Measurements from ENCODE around the gene FAS.
"Not testable (repeated sequence)": the region's sequence is repeated elsewhere in the genome, so short reads cannot be mapped to it uniquely, and the experiment has no call there.

The FAS gene

DNA sequence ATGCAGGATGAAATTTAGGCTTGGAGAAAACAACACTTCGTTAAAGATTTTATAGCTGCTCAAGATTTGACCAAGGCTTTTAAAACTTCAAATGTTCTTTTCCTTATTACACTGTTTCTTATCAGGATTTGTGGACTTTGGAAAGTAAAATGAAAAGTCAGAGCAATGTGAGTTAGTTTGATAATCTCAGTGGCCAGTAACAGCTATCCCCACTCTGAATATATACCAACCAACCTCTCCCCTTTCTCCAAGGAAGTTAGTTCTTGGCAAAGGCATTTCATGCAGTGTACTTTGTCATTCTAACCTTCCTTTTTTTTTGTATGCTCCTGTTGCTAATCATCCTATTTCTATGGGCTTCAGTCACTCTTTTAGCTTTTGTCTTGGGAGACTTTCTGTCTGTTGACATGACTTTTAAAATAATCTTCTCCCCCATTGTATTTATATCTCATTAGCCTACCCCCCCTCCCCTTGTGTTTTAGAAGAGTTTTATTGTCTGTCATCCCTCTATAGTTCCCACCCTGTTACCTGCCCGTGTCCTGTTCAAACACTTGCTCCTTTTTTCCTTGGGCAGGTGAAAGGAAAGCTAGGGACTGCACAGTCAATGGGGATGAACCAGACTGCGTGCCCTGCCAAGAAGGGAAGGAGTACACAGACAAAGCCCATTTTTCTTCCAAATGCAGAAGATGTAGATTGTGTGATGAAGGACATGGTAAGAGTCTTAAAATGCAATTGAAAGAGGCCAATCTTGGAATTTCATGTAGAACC lies 16.7 kb downstream of the FAS start:
- TF ChIP-seq, protein P1, sequence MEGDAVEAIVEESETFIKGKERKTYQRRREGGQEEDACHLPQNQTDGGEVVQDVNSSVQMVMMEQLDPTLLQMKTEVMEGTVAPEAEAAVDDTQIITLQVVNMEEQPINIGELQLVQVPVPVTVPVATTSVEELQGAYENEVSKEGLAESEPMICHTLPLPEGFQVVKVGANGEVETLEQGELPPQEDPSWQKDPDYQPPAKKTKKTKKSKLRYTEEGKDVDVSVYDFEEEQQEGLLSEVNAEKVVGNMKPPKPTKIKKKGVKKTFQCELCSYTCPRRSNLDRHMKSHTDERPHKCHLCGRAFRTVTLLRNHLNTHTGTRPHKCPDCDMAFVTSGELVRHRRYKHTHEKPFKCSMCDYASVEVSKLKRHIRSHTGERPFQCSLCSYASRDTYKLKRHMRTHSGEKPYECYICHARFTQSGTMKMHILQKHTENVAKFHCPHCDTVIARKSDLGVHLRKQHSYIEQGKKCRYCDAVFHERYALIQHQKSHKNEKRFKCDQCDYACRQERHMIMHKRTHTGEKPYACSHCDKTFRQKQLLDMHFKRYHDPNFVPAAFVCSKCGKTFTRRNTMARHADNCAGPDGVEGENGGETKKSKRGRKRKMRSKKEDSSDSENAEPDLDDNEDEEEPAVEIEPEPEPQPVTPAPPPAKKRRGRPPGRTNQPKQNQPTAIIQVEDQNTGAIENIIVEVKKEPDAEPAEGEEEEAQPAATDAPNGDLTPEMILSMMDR (IDR thresholded peaks at IDR 0.05; ENCODE audit: control insufficient read depth, extremely low read depth, insufficient read depth): no peak
- DNase-seq (ENCODE audit: low read depth): no peak

DNA sequence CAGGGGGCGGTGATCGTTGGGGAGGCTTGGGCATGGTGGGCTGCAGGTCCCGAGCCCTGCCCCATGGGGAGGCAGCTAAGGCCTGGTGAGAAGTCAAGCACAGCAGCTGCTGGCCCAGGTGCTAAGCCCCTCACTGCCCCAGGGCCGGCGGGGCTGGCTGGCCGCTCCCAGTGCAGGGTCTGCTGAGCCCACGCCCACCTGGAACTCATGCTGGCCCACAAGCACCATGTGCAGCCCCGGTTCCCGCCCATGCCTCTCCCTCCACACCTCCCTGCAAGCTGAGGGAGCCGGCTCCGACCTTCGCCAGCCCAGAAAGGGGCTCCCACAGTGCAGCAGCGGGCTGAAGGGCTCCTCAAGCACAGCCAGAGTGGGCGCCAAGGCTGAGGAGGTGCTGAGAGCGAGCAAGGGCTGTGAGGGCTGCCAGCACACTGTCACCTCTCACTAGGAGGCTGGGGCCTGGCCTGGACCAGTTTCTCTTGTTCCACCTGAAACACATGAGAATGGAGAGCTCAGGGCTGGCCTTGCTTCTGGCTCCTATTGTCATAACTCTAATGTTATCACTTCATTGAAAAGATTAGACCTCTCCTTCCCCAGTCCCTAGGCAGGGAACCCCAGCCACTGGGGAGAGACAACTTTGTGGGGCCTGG lies 28.2 kb downstream of the FAS start:
- H3K4me3 ChIP-seq (ENCODE audit: low read depth, low read length); DNase-seq (ENCODE audit: low read depth): not testable (repeated sequence)

More for the DNA sequence above, 16.7 kb downstream of the FAS start:
- no peak overlapping the region for H3K4me3 ChIP-seq (ENCODE audit: low read depth, low read length)

DNA sequence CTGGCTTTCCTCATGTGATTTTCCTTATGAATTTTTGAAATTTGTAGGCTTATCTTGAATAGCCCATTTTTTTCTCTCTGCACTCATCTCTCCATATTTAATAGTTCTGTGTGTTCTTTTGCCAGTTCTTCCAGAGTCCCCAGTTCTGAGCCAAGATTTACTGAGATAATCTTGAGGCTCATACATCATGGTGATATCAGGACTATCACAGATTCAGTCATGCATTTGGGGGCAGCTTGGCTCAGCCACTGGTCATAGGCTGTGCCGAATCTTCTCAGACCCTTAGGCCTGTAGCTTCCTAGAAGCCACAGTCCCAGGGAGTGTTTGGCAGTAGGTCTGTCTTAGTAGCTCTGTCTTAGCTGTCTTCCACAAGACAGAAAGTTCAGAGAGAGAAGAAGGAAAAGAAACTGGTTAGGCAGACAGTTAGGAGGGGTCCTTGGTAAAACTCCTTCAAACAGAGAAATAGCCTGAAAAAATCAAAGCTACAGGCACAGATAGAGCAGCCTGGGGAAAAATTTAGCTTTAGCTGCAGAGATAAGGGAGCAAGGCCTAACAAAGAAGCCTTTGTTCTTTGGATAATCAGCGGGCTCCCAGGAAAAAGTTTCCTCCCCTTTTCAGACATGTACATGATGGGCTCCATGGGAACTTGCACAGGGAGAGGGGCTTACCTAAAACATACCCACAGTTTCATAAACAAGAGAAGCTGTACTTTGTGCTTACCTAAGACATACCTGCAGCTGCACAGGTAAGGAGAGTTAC lies 29.1 kb downstream of the FAS start:
- H3K4me3 ChIP-seq (ENCODE audit: low read depth, low read length): no peak overlapping the region
- TF ChIP-seq, protein P1 (IDR thresholded peaks at IDR 0.05; ENCODE audit: control insufficient read depth, extremely low read depth, insufficient read depth): no peak
- no peak for DNase-seq (ENCODE audit: low read depth)

DNA sequence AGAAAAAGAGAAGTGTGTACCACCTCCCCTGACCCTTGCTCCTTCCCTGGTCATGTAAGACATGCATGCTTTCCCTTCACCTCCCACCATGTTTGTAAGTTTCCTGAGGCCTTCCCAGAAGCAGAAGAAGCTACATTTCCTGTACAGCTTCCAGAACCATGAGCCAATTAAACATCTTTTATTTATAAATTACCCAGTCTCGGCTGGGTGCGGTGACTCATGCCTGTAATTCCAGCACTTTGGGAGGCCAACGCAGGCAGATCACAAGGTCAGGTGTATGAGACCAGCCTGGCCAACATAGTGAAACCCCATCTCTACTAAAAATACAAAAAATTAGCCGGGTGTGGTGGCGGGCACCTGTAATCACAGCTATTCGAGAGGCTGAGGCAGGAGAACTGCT lies 30.9 kb downstream of the FAS start:
- DNase-seq (ENCODE audit: low read depth); H3K4me3 ChIP-seq (ENCODE audit: low read depth, low read length): not testable (repeated sequence)

DNA sequence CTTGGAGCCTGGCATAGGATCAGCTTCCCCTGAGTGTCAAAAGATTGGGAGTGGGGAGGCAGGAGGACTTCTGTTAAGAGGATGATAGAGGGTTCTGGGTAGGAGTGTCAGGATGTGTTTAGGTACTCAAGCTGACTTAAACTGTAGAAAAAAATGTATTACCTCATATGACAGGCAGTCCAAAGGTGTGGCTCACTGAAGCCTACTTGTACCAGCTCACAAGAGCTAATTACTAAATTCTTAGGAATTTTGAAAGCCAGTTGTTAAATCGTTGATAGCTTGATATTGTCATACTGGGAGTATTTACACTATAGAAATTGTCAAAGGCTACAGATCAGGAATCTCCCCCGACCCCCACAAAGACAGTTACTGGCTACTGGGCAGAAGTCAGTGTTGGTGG lies 32.1 kb downstream of the FAS start:
- no peak overlapping the region for H3K4me3 ChIP-seq (ENCODE audit: low read depth, low read length)
- DNase-seq (ENCODE audit: low read depth): no peak
- TF ChIP-seq, protein P1 (IDR thresholded peaks at IDR 0.05; ENCODE audit: control insufficient read depth, extremely low read depth, insufficient read depth): no peak

DNA sequence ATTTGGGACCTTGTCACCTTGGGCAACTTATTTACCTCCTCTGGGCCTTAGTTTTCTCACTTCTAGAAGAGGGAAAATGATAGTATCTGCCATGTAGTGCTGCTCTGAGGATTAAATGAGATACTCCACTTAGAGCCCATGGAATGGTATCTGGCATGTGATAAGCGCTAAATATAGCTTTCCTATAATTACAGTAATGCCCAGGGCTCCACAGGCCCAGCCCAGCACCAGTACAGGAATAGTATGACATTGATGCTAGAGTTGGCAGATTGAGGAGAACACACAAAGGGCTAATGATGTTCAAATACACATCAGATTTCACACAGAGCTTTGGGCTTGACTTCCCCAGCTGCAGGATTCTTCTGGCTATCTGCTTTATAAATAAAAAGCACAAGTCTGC lies 34.9 kb downstream of the FAS start:
- no peak for DNase-seq (ENCODE audit: low read depth)
- TF ChIP-seq, protein P1 (IDR thresholded peaks at IDR 0.05; ENCODE audit: control insufficient read depth, extremely low read depth, insufficient read depth): no peak
- H3K4me3 ChIP-seq (ENCODE audit: low read depth, low read length): no peak overlapping the region

DNA sequence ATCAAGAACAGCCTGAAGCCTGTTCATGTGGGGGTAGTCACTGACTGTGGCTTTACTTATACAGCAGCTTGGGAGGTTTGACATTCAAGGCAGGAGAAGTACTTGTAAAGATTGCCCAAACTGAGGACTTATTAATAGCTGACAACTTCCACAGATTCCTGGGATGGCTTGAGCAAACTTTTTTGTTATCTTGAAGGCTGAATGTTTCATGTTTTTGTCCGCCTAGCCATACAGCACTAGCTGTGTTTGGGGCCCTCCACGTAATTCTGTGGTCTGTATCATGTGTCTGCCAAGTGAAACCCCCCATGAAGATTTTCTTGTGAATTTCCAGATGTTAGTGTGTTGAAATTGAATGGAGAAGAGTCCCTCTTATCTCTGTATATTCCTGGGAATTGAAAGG lies 38.6 kb downstream of the FAS start:
- TF ChIP-seq, protein P1 (IDR thresholded peaks at IDR 0.05; ENCODE audit: control insufficient read depth, extremely low read depth, insufficient read depth): no peak
- DNase-seq (ENCODE audit: low read depth): no peak
- H3K4me3 ChIP-seq (ENCODE audit: low read depth, low read length): no peak overlapping the region
